Activated naive CD4-positive, alpha-beta T cell treated with anti-CD3 and anti-CD28 coated beads, Interleukin-2, amount 50 U/mL, for 72 hours (primary cell): ENCODE results near the gene SEC31A. TPM values are rescaled to one million over a fixed set of nuclear protein-coding genes. Genes with fewer than 3 reads are reported as not detected.
"Not testable (repeated sequence)": the region's sequence is repeated elsewhere in the genome, so short reads cannot be mapped to it uniquely, and the experiment has no call there.

Source experiments
- ATAC-seq, 2 donors: fragments of 150-1000 bp; cut with Tn5 transposase; 2 replicates each; pipeline ENCODE4 v1.10.0; 2021; ENCODE audit warnings: mild to moderate bottlenecking in 2 of 2, moderate library complexity in 2 of 2
- DNase-seq, 2 donors: peaks; one replicate each; pipeline ENCODE4 v3.0.0; 2021 to 2022; ENCODE audit warnings: low spot score in 2 of 2
- H3K27ac Mint-ChIP-seq, 2 donors: one replicate each; pipeline ENCODE4 v1.8.0; 2022; ENCODE audit warnings: mild to moderate bottlenecking in 2 of 2, mixed read lengths in 2 of 2
- H3K36me3 Mint-ChIP-seq, 2 donors: one replicate each; pipeline ENCODE4 v1.8.0; 2022; ENCODE audit warnings: mixed read lengths in 2 of 2
- H3K9me3 Mint-ChIP-seq, 2 donors: one replicate each; pipeline ENCODE4 v1.8.0; 2022; ENCODE audit warnings: mixed read lengths in 2 of 2
- total RNA-seq, 2 donors: library from RNA; stranded (reverse); gene quantifications; one replicate each; pipeline ENCODE4 v1.2.3, GENCODE V29; 2022

The SEC31A gene
- total RNA-seq, 2 donors from 2014 or later, result 93.9 to 124 TPM

DNA sequence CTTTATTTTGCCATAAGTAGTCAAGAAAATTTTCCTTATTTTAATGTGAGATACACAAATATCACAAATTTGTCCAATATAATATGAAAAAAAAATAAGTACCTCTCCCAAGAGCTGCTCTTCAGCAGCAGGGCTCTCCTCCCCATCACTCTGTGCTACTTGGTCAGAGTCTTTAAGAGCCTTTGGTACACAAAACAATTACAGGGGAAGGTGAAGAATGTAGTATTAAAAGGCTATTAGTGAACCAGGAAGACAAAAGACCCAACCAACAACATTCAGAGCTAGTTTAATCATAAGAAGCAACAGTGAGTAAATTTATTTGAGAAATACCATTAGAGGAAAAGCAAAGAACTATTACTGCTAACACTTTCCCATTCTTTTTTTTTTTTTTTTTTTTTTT, 29.4 kb downstream of the SEC31A start:
- DNase-seq, result no peak
- Mint-ChIP-seq H3K9me3 (peaks cover 0 to 5% of the 10 kb centered on the region in 2 donors), H3K36me3 (peaks cover 10 to 25% of the 10 kb centered on the region in 2 donors), H3K27ac (no peak overlapping the region)
- ATAC-seq, result no peak

DNA sequence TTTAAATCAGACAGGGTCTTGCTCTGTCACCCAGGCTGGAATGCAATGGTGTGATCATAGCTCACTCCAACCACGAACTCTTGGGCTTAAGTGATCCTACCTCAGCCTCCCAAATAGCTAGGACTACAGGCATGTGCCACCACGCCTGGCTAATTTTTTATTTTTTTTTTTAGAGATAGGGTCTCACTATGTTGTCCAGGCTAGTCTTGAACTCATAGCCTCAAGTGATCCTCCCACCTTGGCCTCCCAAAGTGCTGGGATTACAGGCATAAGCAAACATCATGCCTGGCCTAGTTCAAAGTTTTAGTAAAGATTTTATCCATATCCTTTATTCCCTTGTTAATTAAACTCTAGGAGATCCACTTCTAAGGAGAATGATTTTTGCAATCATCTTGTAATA, 30.5 kb downstream of the SEC31A start:
- not testable (repeated sequence) for DNase-seq
- peaks cover 10 to 19% of the 10 kb centered on the region in 2 donors for H3K36me3 Mint-ChIP-seq

DNA sequence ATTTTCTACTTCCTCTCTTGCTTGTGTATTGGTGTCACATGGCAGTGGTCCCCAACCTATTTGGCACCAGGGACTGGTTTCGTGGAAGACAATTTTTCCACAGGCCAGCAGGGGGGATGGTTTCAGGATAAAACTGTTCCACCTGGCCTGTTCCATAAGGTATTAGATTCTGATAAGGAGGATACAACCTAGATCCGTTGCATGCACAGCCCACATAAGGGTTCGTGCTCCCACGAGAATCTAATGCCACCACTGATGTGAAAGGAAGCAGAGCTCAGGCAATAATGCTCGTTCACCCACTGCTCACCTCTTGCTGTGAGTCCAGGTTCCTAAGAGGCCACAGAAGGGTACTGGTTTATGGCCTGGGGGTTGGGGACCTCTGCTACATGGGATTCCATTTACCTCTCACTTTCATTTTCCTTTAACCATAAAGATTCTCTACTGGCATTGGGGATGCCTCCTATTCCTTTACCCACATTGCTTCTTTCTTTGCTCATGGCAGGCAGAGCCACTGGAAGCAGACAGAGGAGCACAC, 38.1 kb downstream of the SEC31A start:
- H3K36me3 Mint-ChIP-seq, result peaks cover 9 to 12% of the 10 kb centered on the region in 2 donors
- no peak for ATAC-seq
- H3K27ac Mint-ChIP-seq, result no peak overlapping the region

More for the DNA sequence above, 30.5 kb downstream of the SEC31A start:
- not testable (repeated sequence) for ATAC-seq, H3K27ac Mint-ChIP-seq, H3K9me3 Mint-ChIP-seq

DNA sequence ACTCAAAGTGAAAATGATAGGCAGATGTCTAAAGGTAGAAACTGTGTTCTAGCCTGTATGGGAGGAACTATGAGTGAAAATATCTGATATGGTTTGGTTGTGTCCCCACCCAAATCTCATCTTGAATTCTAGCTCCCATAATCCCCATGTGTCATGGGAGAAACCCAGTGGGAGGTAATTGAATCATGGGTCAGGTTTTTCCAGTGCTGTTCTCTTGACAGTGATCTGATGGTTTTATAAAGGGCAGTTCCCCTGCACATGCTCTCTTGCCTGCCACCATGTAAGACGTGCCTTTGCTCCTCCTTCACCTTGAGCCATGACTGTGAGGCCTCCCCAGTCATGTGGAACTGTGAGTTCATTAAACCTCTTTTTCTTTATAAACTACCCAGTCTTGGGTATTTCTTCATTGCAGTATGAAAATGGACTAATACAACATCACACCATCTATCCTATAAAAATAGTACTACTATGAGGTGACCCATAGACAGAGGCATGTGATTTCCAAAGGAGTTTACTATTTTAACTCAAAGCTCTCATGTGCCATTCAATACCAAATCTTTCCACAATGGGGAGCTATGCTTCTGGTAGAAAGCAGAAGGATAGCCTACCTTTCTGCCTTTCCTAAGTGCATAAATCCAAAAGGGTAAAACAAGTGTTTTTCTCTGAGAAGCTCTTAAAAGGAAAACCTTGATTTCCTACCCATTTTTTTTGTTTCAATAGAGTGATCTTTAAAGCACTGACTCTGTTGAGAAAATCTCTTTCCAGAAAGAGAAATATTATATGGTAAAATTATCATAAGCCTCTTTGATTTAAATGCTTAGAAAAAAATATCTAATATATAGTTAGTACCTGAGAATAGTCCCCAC, 38.8 kb downstream of the SEC31A start:
- peak overlapping the region in 1 of 2 donors; percentile 76 for H3K27ac Mint-ChIP-seq
- DNase-seq (no peak), ATAC-seq (peak; percentile 29 to 50)
- no peaks in the 10 kb centered on the region for H3K9me3 Mint-ChIP-seq
- peaks cover 9 to 12% of the 10 kb centered on the region in 2 donors for H3K36me3 Mint-ChIP-seq

More for the DNA sequence above, 38.1 kb downstream of the SEC31A start:
- no peak for DNase-seq
- H3K9me3 Mint-ChIP-seq, result no peaks in the 10 kb centered on the region

DNA sequence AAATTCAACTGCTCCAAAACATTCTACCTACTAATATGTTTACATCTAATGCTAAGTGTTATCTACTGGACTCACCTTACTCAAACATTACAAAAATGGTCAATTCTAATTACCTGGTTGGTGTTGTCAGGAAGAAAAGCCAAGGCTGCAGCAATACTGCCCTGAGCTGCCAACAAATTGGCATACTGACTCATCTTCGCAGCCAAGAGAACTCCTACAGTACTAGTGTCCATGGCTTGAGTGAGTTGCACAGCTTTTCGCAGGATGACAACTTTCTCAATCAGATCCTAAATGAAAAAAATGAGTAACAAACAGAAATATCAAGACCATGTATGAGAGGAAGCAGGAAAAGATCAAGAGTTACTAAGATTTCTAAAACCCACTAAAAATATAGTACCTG, 39.6 kb downstream of the SEC31A start:
- Mint-ChIP-seq H3K9me3 (no peaks in the 10 kb centered on the region), H3K27ac (no peak overlapping the region), H3K36me3 (peaks cover 9 to 12% of the 10 kb centered on the region in 2 donors)
- DNase-seq (no peak), ATAC-seq (no peak)

DNA sequence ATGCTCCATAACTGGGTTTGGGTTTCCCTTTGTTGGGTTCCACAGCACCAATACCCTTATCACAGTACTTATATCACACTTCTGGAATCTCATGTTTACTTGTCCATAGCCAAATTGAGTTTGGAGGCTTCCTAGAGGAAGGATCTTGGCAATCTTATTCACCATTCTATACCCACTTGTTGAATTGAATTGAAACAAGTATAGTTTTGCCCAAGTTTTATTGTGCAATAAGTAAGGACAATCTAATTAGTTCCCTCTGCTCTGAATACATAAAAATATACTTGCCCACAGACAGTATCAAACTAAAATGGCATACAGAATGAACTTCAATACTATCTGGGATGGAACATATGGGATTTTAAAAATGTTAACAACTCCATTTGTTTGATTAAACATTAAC, 40.3 kb downstream of the SEC31A start:
- DNase-seq (no peak), ATAC-seq (no peak)
- H3K9me3 Mint-ChIP-seq, result no peaks in the 10 kb centered on the region
- no peak overlapping the region for H3K27ac Mint-ChIP-seq
- peaks cover 9 to 12% of the 10 kb centered on the region in 2 donors for H3K36me3 Mint-ChIP-seq

DNA sequence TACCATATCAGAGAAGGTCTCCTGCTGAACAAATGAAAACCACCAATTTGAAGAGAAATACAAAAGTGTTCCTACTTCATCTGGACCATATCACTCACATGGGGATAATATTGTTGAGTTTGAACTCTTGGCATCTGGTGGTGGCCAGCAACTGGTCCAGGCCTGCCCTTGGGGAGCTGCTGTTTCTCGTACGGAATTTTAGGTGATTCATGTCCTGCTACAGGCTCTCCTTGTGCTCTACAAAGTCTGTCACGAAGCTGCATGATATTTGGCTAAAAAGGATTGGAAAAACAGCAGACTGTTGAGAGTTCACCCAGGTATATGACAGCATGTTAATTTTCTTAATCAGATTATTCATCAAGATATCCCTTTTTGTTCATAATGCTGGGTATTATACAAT, 42.2 kb downstream of the SEC31A start:
- no peaks in the 10 kb centered on the region for H3K9me3 Mint-ChIP-seq
- no peak overlapping the region for H3K27ac Mint-ChIP-seq
- ATAC-seq (no peak), DNase-seq (no peak)
- H3K36me3 Mint-ChIP-seq, result peaks cover 9 to 12% of the 10 kb centered on the region in 2 donors

DNA sequence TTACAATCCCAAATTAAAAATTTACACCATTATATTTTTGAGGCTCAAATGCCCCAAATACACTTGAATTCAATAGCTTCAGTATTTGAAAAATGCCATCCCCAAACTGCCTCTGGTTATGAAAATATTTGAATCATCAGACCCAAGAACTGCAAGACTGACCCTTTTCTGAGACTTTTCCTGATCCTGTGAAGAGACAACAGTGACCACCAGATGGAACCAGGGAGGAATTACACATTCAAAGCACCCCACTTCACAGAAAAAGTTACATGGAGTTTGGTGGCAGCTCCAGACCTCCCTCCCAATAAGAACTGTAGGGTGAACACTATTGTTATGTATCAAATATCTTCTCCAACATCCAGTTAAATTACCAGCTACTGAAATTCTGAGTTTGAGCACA, 48.4 kb downstream of the SEC31A start:
- Mint-ChIP-seq H3K36me3 (peaks cover 0 to 9% of the 10 kb centered on the region in 2 donors), H3K9me3 (no peaks in the 10 kb centered on the region), H3K27ac (no peak overlapping the region)
- no peak for ATAC-seq
- DNase-seq, result no peak

DNA sequence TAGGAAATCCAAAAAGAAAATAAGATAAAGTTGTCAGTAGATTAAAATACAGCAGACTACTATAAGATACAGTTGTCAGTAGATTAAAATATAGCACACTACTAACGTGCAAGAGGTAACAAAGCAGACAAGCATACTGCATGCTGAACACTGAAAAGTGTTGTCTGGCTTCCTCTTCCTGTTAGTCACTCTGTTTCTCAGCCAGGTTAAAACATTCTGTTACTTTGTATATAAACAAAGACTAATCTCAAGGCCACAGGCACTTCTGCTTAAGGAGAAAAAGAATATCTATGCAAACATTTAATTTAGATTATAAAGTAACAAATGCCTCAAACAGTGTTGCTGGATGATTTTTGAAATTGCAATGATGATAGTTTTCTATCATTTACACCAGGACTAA, 51.3 kb downstream of the SEC31A start:
- no peak for DNase-seq
- no peak overlapping the region for H3K27ac Mint-ChIP-seq
- peaks cover 4 to 19% of the 10 kb centered on the region in 2 donors for H3K36me3 Mint-ChIP-seq
- ATAC-seq, result no peak
- no peaks in the 10 kb centered on the region for H3K9me3 Mint-ChIP-seq

DNA sequence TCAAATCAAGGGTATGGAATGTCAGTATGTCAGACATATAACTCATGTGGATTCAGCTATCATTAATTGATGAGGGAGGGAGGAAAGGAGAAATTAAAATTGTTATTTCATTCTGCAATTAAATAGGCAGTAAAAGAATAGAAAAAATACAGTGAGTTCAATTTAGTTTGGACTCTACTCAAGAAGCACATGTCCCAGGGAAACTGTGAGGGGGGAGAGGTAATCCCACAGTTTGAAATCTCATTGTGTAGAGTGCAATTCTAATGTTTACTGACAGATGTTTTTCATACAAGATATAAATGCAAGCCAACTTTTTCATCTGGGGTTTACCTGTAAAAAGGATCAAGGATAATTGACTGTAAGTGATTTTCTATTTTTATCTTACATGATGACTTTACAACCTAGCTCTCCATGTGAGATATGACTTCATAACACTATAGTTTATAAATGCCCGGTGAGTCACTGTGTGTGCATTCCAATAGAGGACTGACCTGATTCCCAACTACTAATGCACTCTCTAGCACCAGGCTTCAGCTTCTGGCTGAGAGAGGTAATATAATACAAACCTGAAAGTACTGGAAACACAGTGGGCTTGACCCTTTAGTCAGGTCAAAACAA, 57.1 kb downstream of the SEC31A start:
- DNase-seq, result no peak
- ATAC-seq, result no peak
- H3K9me3 Mint-ChIP-seq, result no peaks in the 10 kb centered on the region
- no peak overlapping the region for H3K27ac Mint-ChIP-seq
- H3K36me3 Mint-ChIP-seq, result peaks cover 13 to 33% of the 10 kb centered on the region in 2 donors

DNA sequence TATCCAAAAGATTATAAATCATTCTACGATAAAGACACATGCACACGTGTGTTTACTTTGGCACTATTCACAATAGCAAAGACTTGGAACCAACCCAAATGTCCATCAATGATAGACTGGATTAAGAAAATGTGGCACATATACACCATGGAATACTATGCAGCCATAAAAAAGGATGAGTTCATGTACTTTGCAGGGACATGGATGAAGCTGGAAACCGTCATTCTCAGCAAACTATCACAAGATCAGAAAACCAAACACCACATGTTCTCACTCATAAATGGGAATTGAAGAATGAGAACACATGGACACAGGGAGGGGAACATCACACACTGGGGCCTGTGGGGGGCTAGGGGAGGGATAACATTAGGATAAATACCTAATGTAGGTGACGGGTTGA, 57.9 kb downstream of the SEC31A start:
- ATAC-seq, H3K27ac Mint-ChIP-seq, H3K9me3 Mint-ChIP-seq, DNase-seq: not testable (repeated sequence)
- H3K36me3 Mint-ChIP-seq, result peaks cover 13 to 33% of the 10 kb centered on the region in 2 donors

DNA sequence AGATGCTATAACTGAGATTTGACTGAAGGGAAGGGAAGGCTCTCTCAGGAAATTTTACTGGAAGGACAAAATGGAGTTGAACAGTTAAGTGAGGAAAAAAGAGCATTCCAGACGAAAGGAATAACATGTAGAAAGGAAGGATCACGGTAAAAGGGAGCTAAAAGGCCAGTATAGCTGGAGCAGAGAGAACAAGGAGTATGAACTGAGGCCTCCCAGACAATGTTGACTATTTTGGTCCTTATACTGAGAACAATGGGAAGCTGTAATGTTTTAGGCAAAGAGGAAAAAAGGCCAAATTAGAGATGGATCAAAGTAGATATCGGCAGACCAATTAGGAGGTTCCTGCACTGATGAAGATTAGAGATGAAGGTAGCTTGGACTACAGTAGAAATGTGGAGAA, 65.5 kb downstream of the SEC31A start:
- Mint-ChIP-seq H3K36me3 (peaks cover 5 to 7% of the 10 kb centered on the region in 2 donors), H3K27ac (peak overlapping the region in 1 of 2 donors; percentile 0)
- no peak for ATAC-seq

DNA sequence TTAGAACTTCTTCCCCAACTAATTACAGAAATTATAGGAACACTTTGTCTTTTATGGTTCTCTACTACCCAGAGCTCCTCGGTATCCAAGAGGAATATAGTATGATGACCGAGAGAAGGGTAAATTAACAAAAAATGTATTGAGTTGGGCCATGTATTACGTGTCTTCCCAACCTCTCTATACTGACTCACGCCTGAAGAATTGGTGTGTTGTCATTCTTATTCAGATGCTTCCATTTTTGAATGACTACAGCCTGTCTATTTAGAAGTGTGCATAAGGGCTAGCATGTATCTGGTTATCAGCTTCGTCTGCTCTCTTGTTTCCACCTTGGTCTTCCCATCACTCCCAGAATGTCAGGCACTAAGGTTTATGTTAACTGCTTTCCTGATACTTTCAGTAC, 67.9 kb downstream of the SEC31A start:
- Mint-ChIP-seq H3K36me3 (peaks cover 12 to 16% of the 10 kb centered on the region in 2 donors), H3K27ac (no peak overlapping the region), H3K9me3 (no peaks in the 10 kb centered on the region)
- DNase-seq, result no peak
- no peak for ATAC-seq

More for the DNA sequence above, 65.5 kb downstream of the SEC31A start:
- no peaks in the 10 kb centered on the region for H3K9me3 Mint-ChIP-seq
- DNase-seq, result no peak

DNA sequence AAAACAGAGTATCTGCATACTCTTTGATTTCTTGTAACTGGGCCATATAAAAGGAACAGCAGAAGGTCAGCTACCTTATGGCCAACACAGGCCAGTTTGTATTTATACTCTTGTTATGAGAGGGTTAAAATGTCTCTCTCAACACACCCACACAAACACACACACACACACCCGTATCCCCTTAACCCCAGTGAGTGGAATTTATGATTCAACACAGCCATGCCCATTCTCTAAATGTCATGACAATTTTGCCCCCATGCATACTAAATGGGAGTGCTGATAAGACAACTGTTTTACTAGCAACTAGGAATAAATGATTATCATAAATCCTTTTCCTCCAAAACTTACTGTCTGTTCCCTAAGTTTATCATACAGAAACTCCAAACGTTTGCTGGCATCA, 70.3 kb downstream of the SEC31A start:
- no peaks in the 10 kb centered on the region for H3K9me3 Mint-ChIP-seq
- H3K36me3 Mint-ChIP-seq, result peaks cover 12% of the 10 kb centered on the region in 2 donors
- no peak for DNase-seq
- ATAC-seq, result no peak
- peak overlapping the region in 1 of 2 donors; percentile 35 for H3K27ac Mint-ChIP-seq

DNA sequence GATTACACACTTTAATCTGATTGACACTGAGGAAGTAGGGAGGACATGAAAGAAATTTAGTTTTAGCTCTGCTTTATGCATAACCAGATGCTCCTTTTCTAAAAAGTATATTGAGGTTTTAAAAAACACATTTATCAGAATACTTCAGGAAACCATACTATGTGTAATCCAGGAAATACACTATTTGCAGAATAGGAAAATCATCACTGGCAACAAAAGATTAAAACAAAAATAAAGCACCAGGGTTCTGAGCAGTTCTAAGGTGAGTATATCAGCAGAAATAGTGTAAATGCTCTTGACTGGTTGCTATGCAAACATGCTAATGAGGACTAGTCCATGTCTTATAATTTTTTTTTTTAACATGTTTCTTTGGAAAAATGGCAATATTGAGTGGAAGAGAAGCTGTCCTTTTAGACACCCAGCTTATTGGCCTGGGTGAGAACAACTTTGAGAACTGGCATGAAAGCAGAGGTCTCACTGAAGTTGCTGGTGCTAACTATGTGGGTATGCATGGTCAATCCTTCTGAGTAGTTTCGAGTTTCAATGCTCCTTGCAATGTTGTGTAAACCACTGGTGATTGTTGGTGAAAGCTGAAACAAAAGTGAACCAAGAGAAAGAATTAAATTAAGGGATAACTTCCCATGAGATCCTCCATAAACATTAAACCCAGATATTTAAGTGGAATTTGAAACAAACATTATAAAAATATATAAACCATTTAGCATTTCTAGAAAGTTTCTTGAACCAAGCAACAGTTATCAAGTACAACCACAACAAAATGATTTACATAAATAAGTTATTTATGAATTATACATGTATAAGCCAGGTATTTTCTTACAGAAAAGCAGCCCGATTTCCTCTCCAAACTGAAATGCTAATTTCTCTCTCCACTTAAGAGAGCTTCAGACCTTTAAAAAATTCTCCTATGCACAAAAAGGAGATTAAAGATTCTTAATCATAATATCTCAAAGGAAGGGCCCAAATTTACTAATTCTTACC, 72.0 kb downstream of the SEC31A start:
- DNase-seq (no peak), ATAC-seq (no peak)
- Mint-ChIP-seq H3K27ac (peak overlapping the region in 1 of 2 donors; percentile 77), H3K9me3 (no peaks in the 10 kb centered on the region), H3K36me3 (peaks cover 6 to 12% of the 10 kb centered on the region in 2 donors)

DNA sequence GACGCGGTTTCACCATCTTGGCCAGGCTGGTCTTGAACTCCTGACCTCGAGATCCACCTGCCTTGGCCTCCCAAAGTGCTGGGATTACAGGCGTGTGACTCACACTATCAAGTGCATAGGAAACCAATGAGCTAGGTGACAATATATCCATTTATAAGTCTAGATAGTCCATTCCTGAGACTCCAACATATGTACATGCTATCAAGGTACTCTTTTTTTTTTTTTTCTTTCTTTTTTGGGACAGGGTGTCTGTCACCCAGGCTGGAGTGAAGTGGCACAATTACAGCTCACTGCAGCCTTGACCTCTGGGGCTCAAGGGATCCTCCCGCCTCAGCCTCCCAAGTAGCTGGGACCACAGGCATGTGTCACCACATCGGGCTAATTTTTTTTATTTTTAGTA, 74.1 kb downstream of the SEC31A start:
- DNase-seq, ATAC-seq: not testable (repeated sequence)

More for the DNA sequence above, 74.1 kb downstream of the SEC31A start:
- not testable (repeated sequence) for H3K9me3 Mint-ChIP-seq
- Mint-ChIP-seq H3K36me3 (peaks cover 6 to 12% of the 10 kb centered on the region in 2 donors), H3K27ac (peak overlapping the region in 1 of 2 donors; percentile 77)
